Hematopoietic multipotent progenitor cell (in vitro differentiated cells): ENCODE measurements around the gene CAMK1D. TPM values are rescaled to one million over a fixed set of nuclear protein-coding genes. Genes with fewer than 3 reads are reported as not detected.

Experiments
- DNase-seq, 3 donors: peaks; one replicate each; pipeline ENCODE4 v3.0.0-alpha.2; 2011 to 2015; ENCODE audit warnings: low read depth in 2 of 3, low spot score in 2 of 3
- total RNA-seq: library from RNA; depleted of rRNA; stranded (reverse); fragments of >200 nt; gene quantifications from one replicate; pipeline ENCODE4 v1.2.3, GENCODE V29; 2012

CAMK1D gene
- total RNA-seq, 1 donor: 25.6 TPM

- no peak for DNase-seq
Measured at GRCh38 chr10:12509016-12509793, 159.9 kb downstream of the CAMK1D start.

- DNase-seq: no peak
Measured at GRCh38 chr10:12509794-12510100, 160.4 kb downstream of the CAMK1D start.

- DNase-seq: peak in 2 of 3 donors; percentile 36 to 60
Measured at GRCh38 chr10:12510501-12510941, 161.2 kb downstream of the CAMK1D start.

DNA sequence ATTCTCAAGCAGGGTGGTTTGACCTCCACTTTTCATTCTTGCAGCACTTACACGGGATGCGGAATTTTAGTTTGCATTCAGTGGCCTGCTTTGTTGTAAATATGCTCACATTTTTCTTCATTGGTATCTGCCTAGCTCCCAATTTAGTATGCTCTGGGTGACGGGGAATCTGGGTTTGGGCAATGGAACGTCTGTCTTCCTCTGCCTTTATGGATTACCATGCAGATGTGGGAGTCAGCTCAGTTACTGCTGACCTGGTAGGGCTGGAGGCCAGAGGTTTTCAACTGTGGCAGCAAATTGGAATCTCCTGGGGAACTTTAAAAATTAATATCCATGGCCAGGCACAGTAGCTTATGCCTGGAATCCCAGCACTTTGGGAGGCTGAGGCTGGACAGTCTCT lies 161.6 kb downstream of the CAMK1D start:
- no peak for DNase-seq

DNA sequence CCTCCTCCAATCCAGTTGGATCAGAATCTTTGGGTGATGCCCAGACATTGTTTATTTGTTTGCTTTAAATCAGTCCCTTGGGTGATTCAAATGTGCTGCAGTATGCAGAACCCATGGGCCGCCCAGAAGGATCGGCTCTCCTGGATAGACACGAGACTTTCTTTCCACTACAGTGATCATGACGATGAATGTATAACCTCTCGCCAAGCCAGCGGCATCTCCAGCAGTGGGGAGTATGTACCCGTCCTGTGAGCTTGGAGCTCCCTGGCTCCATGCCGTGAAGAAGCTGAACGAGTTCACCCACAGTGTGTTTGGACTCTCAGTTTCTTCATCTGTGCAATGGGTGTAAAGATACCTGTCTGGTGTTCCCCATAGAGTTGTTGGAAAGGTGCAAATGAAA lies 162.3 kb downstream of the CAMK1D start:
- DNase-seq: no peak

GRCh38 chr10:12512332-12513002 lies 163.1 kb downstream of the CAMK1D start:
- no peak for DNase-seq

DNA sequence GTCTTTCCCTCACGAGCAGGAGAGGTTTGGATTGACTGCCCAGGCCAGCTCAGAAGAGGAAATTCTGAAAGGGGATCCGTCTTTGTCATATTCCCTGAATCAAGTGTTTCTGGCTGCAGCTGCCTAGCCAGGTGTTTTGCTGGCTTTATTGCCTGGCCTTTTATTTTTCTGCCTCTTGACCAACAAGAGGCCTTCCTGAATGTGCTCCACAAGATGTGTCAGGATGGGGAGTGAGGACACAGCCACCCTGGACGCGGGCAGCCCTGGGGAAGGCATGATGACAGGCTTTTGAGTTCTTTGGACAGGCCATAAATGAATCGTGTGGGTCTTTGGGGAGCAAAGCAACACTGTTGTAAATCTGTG lies 163.6 kb downstream of the CAMK1D start:
- no peak for DNase-seq

DNA sequence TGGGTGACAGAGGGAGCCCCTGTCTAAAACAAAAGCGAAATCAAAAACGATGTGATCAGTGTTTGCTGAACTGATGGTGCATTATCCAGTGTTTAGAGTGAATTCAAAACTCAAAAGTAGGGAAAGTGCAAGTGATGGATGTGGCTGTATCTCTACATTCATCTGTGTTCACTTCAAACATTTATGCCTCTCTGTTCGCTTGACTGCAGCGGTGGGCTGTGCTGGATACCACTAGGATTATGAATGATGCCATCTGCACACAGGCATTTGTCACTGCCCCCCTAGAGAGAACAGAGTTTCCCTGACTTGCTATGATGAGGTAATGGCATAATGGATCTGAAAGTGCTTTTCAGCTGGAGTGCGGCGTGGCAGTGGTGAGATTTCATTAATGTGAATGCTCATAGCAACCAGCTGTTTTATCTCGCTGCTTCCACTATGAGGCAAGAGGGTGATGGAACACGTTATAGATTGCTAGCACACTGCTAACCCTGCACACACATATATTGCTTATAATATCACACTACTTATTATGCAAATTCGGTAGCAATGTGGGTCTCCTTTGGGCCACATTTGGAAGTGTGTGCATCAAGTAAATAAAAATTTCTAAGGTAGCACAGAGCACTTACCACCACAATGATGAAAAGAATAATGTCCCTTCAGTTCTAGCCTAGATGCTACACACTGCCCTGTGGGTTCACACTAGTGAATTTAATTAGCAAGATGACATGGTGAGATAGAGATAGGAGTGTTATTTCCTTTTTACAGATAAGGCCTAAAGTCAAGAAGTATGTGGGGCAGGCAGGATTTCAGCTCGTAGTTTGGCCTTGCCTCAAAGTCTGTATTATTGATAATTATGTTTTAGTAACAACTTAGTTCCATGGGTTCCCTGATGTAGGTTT lies 164.7 kb downstream of the CAMK1D start:
- DNase-seq: no peak

GRCh38 chr10:12518024-12518423 lies 168.7 kb downstream of the CAMK1D start:
- no peak for DNase-seq

DNA sequence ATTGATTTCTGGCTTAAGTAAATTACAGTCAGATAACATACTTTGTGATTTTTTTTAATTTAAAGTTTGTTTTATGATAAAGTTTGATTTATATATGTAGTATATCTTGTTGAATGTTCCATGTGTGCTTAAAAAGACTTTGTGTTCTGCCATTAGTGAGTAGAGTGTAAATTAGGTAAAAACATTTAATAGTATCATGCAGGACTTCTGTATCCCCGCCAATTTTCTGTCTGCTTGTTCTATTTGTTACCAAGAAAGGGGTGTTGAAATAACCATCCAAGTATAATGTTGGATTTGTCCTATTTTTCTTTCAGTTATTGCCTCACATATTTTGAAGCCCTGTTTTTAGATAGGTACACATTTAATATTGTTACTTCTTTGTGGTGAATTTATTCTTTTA lies 172.1 kb downstream of the CAMK1D start:
- DNase-seq: no peak

GRCh38 chr10:12526311-12526710 lies 177.0 kb downstream of the CAMK1D start:
- no peak for DNase-seq

GRCh38 chr10:12529976-12530375 lies 180.6 kb downstream of the CAMK1D start:
- DNase-seq: no peak

DNA sequence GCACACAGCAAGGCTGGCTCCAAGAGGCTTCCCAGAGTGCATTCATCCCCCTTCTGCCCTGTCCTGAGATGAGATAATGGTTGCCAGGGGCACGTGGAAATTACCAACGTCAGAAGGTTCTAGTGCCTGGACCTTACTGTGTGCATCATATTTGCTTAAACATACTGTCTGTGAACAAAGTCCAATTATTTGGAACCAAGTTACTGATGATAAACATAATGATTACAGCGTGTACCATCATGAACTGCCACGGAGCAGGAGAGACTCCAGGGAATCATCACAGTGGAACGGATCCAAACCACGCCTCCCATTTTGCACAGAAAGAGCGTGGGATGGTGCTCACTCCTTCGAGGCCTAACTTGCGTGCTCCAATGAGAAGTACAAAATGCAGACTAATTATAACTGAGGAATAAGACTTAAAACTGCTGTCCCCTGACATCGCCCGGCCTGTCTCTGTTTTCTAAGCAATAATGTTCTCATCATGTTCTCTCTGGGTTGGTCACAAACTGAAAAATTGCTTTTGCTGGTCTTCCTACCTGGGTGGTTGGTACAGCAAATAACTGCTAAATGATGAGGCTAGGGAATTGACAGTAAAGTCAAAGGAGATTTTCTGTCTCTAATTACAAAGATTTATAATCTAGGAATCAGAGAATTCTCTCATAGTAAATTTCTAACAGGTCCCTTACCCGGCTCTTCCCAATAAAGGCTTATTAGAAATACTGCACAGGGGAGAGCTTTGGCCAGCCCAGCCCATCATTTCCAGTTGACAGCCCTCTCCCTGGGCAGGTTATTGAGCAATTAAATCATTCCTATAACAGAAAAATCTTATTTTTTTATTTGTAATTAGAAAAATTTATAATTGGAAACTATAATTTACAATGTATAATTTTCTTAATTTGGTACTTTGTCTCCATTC lies 182.2 kb downstream of the CAMK1D start:
- DNase-seq: no peak

GRCh38 chr10:12533151-12533550 lies 183.8 kb downstream of the CAMK1D start:
- DNase-seq: no peak

GRCh38 chr10:12533723-12534122 lies 184.4 kb downstream of the CAMK1D start:
- DNase-seq: no peak

- DNase-seq: no peak
Measured at GRCh38 chr10:12534824-12535223, 185.5 kb downstream of the CAMK1D start.

- no peak for DNase-seq
Measured at GRCh38 chr10:12535656-12536055, 186.3 kb downstream of the CAMK1D start.

- no peak for DNase-seq
Measured at GRCh38 chr10:12538491-12538995, 189.2 kb downstream of the CAMK1D start.

DNA sequence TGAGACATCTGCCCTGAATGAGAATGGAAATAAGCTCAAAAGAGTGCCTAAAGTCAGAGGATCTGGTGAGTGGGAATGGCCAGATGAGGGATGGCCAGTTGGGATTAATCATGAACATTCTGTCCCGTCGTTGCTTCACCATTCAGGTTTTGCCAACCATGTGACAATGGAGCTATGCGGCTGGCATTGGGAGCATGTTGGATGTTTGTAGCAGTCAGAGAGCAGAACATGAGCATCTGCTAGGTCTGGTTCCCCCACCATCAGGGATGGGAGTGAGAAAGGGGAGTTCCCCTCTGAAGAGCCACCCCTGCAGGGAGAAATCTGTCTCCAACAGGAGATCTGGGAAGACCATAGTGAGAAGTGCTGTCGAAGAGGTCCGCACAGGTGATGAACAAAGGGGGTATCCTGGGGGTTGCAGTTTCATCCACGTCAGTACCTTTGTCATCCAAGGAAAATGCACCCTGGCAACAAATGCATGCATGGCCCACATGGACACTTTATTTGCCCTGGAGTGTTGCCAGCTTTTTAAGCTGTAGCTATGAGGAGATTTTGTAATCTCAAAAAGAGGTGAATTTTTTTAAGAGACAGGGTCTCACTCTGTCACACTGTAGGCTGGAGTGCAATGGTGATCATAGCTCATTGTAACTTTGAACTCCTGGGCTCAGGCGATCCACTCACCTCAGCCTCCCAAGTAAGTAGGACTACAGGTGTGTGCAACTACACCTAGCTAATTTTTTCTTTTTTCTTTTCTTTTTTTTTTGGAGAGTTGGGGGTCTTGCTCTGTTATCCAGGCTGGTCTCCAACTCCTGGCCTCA lies 190.2 kb downstream of the CAMK1D start:
- DNase-seq: no peak
